ENCODE measurements around the gene CBX6.

The CBX6 gene

DNA sequence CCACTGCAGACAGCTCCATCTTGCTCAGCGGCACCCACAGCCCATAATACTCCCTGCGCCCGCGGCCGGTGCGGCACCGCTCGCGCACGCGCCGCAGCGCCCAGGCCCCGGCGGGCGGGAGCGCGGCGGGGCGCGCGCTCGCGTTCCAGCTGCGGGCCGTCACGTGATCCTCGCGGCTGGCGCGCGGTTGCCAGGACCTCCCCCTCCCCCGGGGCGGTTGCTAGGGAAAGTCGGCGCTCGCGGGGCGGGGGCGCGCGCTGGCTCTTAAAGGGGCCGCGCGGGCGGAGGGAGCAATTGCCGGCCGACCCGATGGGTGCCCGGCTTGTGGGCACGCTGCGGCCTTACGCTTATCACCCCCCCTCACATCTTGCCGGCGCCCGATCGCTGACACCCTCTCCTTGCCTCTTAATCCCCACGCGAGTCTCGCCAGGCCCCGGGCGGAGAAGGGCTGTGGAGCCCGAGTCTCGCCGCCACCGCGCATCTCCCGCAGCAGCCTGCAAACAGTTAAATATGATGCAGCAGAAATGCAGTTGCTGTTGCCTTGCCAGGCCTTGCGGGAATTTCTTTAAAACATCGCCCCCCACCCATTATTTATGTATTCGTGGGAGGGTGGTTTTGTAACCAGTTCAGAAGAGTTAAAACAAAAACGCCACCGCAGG, at the start of gene CBX6:
CBX6 (minus strand) TSS at position 45 of the 659 bp plus-strand sequence; CDS start at position 19, 26 bp downstream.
- H3K4me3 ChIP-seq (ENCODE audit: low read depth, low read length), result peak within 1 kb of the TSS; percentile 66
- peak; percentile 57 for TF ChIP-seq POLR2A (IDR thresholded peaks at IDR 0.05; ENCODE audit: extremely low read depth, insufficient read length)
- TF ChIP-seq, protein P1, sequence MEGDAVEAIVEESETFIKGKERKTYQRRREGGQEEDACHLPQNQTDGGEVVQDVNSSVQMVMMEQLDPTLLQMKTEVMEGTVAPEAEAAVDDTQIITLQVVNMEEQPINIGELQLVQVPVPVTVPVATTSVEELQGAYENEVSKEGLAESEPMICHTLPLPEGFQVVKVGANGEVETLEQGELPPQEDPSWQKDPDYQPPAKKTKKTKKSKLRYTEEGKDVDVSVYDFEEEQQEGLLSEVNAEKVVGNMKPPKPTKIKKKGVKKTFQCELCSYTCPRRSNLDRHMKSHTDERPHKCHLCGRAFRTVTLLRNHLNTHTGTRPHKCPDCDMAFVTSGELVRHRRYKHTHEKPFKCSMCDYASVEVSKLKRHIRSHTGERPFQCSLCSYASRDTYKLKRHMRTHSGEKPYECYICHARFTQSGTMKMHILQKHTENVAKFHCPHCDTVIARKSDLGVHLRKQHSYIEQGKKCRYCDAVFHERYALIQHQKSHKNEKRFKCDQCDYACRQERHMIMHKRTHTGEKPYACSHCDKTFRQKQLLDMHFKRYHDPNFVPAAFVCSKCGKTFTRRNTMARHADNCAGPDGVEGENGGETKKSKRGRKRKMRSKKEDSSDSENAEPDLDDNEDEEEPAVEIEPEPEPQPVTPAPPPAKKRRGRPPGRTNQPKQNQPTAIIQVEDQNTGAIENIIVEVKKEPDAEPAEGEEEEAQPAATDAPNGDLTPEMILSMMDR (IDR thresholded peaks at IDR 0.05; ENCODE audit: low read depth, low read length), result no peak
- TF ChIP-seq MYC (IDR thresholded peaks at IDR 0.05; ENCODE audit: low read depth, low read length), result peak; percentile 10; the same call in 1 of the 2 replicates
- TF ChIP-seq, protein P2, sequence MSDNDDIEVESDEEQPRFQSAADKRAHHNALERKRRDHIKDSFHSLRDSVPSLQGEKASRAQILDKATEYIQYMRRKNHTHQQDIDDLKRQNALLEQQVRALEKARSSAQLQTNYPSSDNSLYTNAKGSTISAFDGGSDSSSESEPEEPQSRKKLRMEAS (IDR thresholded peaks at IDR 0.05; ENCODE audit: low read depth, low read length), result peak; percentile 62
- DNase-seq (ENCODE audit: low read depth), result peak; percentile 91

DNA sequence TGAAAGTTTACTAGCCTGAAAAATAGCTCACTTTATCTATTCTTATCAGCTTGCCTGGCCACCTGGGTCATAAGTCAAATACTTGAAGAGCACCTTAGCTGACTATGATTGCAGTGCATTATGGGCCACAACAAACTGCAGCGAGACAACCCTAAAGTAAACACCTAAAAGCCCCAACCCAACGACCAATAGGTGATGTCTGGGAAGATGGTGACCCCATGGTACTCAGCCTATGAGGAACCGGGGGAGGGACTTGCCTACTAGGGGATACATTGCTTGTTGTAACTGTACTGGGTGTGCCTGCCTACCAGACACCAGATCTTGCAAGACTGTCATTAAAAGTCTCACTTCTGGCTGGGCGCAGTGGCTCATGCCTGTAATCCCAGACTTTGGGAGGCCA, 49.8 kb upstream of the CBX6 start:
- H3K4me3 ChIP-seq (ENCODE audit: low read depth, low read length), result no peak overlapping the region
- TF ChIP-seq, protein P1 (IDR thresholded peaks at IDR 0.05; ENCODE audit: low read depth, low read length), result no peak
- TF ChIP-seq, protein P2 (IDR thresholded peaks at IDR 0.05; ENCODE audit: low read depth, low read length), result no peak
- TF ChIP-seq POLR2A (IDR thresholded peaks at IDR 0.05; ENCODE audit: extremely low read depth, insufficient read length) (no peak), MYC (IDR thresholded peaks at IDR 0.05; ENCODE audit: low read depth, low read length) (no peak)
- peak; percentile 15 for DNase-seq (ENCODE audit: low read depth)

DNA sequence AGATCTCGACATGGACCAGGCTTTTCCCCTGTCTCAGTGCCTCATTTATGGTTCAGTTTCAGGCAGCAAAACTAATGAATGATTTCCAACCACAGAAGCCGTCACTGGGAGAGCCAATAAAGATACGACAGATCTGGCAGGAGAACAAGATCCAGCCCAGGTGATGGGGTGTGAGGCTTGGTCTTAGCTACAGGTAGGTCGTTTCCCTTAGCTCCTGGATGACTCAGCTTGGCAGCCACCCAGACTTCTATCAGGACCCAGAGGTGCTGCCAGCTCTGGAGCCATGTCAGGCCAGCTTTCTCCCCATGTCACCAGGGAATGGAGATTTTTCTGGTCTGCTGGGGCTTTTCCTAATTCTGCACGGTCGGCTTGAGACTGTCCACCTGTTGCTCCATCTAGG, 49.1 kb upstream of the CBX6 start:
- no peak for TF ChIP-seq MYC (IDR thresholded peaks at IDR 0.05; ENCODE audit: low read depth, low read length)
- TF ChIP-seq, protein P1 (IDR thresholded peaks at IDR 0.05; ENCODE audit: low read depth, low read length), result no peak
- no peak for TF ChIP-seq POLR2A (IDR thresholded peaks at IDR 0.05; ENCODE audit: extremely low read depth, insufficient read length)
- TF ChIP-seq, protein P2 (IDR thresholded peaks at IDR 0.05; ENCODE audit: low read depth, low read length), result no peak
- no peak overlapping the region for H3K4me3 ChIP-seq (ENCODE audit: low read depth, low read length)
- DNase-seq (ENCODE audit: low read depth), result no peak

DNA sequence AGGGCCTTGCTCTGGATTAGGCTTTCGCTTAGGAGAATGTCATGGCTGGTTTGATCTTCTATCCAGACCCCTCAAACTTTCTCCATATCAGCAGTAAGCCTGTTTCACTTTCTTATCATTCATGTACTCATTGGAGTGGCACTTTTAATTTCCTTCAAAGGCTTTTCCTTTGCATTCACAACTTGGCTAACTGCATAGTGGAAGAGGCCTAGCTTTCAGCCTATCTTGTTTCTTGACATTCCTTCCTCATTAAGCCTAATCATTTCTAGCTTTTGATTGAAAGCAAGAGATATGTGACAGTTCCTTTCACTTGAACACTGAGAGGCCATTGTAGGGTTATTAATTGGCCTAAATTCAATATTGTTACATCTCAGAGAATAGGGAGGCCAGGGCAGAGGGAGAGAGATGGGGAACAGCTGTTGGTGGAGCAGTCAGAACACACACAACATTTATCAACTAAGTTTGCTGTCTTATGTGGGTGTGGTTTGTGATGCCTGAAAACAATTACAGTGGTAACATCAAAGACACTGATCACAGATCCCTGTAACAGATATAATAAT, 47.7 kb upstream of the CBX6 start:
- TF ChIP-seq, protein P2 (IDR thresholded peaks at IDR 0.05; ENCODE audit: low read depth, low read length), result no peak
- no peak for TF ChIP-seq POLR2A (IDR thresholded peaks at IDR 0.05; ENCODE audit: extremely low read depth, insufficient read length)
- TF ChIP-seq, protein P1 (IDR thresholded peaks at IDR 0.05; ENCODE audit: low read depth, low read length), result no peak
- TF ChIP-seq MYC (IDR thresholded peaks at IDR 0.05; ENCODE audit: low read depth, low read length), result no peak
- DNase-seq (ENCODE audit: low read depth), result no peak

DNA sequence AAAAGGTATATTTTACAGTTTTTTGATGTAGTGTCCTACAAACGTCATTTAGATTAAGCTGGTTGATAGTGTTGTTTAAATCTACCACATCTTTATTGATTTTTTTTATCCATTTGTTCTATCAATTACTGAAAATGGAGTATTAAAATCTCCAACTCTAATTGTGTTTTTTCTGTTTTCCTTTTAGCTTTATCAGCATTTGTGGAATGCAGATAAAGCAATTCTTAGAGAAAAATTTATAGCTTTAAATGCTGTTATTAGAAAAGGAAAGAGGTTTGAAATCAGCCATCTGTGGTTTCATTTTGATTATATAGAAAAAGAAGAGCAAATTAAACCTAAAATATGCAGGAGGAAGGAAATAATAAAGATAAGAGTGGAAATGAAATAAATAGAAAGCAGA, 39.4 kb upstream of the CBX6 start:
- TF ChIP-seq, protein P1 (IDR thresholded peaks at IDR 0.05; ENCODE audit: low read depth, low read length), result no peak
- TF ChIP-seq, protein P2 (IDR thresholded peaks at IDR 0.05; ENCODE audit: low read depth, low read length), result no peak
- no peak for TF ChIP-seq MYC (IDR thresholded peaks at IDR 0.05; ENCODE audit: low read depth, low read length)
- no peak for TF ChIP-seq POLR2A (IDR thresholded peaks at IDR 0.05; ENCODE audit: extremely low read depth, insufficient read length)
- H3K4me3 ChIP-seq (ENCODE audit: low read depth, low read length), result no peak overlapping the region
- DNase-seq (ENCODE audit: low read depth), result no peak

More for the DNA sequence above, 47.7 kb upstream of the CBX6 start:
- no peak overlapping the region for H3K4me3 ChIP-seq (ENCODE audit: low read depth, low read length)
